ENCODE data around the gene CIDEB.
"Not testable (repeated sequence)": the region's sequence is repeated elsewhere in the genome, so short reads cannot be mapped to it uniquely, and the experiment has no call there.

CIDEB gene, protein sequence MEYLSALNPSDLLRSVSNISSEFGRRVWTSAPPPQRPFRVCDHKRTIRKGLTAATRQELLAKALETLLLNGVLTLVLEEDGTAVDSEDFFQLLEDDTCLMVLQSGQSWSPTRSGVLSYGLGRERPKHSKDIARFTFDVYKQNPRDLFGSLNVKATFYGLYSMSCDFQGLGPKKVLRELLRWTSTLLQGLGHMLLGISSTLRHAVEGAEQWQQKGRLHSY

DNA sequence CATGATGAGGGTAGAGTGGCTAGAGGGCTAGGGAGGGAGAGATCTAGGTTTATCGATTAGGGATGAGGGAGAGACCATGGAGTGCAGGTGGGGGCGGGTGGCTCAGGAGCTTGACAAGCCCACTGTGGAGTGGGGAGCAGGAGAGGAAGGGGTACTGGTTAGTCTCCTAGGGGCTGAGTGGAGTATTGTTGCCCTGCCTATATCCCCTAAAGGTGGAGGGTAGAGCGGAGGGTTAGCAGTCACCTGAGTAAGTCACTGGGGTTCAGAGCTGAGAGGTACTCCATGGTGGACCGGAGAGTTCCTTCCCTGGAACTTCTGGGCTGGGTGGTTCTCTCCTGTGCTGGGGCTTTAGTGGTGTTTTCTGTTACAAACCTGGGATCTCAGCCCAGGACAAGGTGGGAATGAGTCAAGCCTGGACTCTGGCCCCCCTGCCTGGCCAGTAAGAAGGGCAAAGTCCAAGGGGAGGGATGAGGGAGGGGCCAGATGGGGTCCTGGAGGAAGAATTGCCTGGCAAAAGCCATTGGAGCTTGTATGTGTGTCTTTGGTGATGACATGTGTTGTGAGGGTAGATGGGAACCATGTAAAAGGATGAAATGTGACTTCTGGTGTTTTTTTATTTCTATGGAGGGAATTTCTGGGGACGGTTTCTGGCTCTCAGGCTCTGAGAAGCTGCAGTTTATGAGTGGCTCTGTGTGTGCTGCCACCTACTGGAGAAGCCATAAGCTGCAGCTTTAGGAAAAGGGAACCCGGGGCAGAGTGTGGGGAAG is at the start of gene CIDEB:
Gene CIDEB (minus strand): TSS at position 403 of the 767 bp plus-strand sequence. CDS start 119 bp downstream, at position 284.
- peak; percentile 37 for DNase-seq

DNA sequence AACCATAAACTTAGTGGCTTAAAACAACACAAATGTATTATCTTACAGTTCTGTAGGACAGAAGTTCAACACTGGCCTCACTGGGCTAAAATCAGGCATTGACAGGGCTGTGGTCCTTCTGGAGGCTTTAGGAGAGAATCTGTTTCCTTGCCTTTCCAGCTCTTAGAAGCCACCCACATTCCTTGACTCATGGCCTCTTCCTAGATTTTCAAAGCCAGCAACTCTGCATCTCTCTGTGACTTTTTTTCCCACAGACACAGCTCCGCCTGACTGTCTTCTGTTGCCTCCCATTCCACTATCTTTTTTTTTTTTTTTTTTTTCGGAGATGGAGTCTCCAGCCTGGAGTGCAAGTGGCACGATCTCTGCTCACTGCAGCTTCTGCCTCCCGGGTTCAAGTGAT is 48.4 kb upstream of the CIDEB start:
- no peak for DNase-seq

DNA sequence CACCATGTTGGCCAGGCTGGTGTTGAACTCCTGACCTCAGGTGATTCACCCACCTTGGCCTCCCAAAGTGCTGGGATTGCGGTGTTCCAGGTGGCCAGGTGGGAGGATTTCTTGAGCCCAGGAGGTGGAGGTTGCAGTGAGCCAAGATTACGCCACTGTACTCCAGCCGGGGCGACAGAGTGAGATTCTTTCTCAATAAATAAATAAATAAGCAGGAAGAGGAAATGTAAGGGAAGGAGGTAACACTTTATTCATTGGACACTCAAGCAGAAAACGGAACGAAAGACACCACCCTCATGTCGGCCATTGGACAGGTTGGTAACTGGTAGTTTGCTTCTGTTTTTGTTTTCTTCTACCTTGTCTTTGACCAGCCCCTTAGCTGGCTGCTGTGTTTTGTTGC is 47.2 kb upstream of the CIDEB start:
- DNase-seq, result no peak

DNA sequence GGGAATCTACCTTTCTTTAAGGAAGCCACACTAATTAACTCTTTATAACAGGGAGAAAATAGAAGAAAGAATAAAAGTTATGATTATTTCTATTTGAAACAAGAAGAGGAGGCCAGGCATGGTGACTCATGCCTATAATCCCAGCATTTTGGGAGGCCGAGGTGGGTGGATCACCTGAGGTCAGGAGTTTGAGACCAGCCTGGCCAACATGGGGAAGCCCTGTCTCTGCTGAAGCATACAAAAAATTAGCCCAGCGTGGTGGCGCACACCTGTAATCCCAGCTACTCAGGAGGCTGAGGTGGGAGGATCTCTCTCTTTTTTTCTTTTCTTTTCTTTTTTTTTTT is 46.7 kb upstream of the CIDEB start:
- not testable (repeated sequence) for DNase-seq

DNA sequence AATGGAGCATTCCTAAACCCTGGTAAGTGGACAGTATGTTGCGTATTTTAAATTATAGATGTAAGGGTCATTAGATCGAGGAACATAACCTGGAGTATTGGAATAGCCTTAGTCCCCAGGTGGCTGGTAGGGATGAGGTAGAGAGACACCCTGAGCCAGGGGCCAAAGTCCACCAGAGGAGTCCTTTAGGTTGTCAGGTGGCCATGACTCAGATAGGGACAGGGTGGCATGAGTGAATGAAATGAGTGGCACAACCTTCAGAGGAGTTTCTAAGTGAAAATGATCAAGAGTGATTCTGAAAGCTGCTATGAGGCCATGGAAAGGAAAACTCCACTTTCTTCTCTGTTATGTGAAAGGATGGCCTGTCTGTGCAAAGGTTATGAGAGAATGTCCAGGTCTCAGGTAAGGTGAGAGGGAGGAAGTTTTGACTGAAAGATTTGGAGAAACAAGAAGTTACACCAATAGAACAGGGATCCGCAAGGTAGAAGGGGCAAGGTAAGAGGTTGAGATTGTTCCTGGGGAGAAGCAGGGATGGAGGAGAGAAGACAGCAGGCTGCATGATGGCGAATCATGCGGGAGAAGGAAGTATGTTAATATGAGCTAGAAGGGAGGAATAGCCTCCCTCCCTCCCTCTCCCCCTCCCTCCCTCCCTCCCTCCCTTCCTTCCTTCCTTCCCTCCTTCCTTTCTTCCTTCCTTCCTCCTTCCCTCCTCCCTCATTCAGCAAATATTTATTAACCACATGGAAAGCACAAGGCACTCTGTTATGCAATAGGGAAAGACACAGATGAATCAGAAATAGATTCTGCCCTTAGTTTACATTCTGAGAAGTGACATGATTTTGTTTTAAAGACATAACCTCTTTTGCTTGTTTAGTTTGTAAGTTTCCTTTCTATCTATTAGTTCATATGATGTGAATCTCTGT is 46.0 kb upstream of the CIDEB start:
- no peak for DNase-seq

DNA sequence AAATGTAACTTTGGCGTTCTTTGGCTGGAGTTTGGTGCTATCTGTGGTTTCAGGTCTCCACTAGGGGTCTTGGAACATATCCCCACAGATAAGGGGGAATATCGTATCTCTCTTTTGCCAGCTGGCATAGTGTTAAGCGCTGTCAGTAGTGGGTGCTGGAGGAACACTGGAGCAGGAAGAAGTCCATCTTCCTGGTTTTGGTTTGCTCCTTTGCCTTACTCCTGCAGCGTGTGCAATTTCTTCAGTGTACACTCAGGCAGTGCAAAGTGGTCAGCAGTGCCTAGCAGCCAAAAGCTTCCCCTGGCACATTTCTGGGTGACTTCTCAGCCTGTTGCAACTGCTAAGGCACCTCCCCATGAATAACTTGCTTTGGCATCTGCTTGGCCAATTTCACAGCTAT is 43.7 kb upstream of the CIDEB start:
- DNase-seq, result no peak

DNA sequence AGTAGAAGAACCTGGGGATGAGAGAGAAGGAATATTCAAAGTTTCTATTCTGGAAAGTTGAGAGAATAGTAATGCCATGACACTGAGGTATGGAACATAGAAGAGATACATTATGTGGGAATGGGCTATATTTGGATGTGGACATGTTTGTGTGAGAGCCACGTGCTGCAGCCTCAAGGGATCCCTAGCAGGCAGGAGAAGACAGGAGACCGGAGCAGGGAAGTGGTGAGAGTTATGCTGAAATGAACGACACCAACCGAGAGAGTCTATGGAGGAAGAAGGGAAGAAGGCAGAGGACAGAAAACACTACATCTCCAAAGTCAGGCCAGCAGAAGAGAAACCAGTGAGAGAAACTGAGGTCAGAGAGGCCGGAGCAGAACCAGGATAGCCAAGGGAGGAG is 42.0 kb upstream of the CIDEB start:
- DNase-seq, result no peak

DNA sequence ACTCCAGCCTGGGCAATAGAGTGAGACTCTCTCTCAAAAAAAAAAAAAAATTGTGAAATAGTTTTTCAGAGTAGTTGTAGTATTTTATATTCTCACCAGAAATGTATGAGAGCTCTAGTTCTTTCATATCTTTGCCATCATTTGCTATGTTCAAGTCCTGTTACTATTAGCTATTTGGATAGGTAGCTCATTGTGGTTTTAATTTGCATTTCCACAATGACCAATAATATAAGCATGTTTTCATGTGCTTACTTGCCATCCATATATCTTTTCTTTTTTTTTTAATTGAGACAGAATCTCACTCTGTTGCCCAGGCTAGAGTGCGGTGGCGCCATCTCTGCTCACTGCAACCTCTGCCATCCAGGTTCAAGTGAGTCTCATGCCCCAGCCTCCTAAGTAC is 40.4 kb upstream of the CIDEB start:
- no peak for DNase-seq

DNA sequence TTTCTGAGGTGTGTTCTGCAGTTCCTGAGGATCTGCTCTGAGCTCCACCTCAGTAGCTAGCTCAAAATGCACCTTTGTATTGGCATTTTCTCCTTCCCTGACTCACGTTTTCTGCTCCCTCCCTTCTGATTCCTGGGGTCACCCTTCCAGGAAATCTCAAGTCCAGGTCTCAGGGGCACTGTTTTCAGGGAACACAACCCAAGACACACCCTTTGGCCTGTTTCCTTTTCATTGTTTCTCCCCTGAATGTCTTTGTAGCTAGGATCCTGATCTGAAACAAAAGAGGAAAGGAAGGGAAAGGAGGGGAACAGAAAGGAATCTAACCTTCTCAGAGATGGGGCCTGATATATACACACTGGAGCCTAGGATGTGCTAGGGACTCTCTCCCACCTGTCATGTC is 39.4 kb upstream of the CIDEB start:
- no peak for DNase-seq

DNA sequence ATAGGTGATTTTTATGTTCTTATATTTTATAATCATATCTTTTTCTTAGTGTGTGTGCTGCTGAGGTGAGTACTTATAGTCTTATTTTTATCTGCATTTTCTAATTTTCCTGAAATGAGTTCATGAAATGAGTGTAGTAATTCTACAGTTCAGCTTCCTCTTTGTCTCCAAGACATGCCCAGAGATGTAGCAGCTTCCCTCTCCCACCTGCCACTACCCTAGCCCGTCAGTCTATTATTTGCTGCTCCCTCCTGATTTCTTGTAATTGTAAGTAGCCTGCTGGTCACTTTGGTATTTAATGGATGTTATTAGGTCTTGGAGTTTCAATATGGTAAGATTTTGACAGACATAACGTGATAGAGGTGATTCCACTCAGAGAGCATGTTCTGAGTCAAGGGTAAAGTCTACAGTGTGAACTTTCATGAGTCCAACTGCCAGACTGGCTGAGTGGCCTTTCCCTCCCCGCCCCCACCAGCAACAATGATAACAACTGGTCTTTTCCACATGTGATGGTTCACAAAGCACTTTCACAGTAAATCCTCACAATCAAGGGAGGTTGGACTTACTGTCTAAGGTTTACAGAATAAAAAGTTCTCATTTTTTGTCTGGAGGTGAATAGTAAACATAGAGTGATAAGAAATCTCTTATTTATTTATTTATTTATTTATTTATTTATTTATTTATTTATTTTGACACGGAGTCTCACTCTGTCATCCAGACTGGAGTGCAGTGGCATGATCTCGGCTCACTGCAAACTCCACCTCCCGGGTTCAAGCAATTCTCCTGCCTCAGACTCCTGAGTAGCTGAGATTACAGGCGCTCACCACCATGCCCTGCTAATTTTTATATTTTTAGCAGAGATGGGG is 36.3 kb upstream of the CIDEB start:
- DNase-seq, result no peak

DNA sequence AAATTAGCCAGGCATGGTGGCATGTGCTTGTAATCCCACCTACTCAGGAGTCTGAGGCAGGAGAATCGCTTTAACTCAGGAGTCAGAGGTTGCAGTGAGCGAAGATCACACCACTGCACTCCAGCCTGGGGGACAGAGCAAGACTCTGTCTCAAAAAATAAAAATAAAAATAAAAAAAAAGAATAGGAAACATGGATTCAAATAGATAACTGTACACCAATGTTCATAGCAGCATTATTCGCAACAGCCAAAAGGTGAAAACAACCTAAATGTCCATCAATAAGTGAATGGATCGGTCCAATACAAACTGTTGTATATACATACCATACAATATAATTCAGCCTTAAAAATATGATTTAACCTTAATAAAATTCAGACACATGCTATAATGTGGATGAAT is 35.1 kb upstream of the CIDEB start:
- no peak for DNase-seq

DNA sequence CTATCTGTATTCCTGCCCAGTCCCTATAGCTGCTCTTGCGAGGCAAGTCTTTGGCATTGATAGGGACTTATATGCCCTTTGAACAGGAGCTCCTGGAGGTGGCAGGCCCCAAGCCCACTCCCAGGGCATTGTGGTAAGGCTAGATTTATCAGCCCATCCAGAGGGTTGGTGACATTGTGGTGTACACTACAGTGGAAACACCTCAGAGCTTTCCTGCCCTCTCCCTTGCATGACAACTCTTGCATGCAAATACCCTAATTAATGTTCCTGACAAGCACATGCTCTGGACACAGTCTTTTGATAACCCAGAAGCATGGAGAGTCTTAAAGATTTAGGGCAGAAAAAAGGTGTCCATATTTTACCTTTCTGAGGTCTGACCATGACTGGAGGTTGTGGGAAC is 32.8 kb upstream of the CIDEB start:
- no peak for DNase-seq

DNA sequence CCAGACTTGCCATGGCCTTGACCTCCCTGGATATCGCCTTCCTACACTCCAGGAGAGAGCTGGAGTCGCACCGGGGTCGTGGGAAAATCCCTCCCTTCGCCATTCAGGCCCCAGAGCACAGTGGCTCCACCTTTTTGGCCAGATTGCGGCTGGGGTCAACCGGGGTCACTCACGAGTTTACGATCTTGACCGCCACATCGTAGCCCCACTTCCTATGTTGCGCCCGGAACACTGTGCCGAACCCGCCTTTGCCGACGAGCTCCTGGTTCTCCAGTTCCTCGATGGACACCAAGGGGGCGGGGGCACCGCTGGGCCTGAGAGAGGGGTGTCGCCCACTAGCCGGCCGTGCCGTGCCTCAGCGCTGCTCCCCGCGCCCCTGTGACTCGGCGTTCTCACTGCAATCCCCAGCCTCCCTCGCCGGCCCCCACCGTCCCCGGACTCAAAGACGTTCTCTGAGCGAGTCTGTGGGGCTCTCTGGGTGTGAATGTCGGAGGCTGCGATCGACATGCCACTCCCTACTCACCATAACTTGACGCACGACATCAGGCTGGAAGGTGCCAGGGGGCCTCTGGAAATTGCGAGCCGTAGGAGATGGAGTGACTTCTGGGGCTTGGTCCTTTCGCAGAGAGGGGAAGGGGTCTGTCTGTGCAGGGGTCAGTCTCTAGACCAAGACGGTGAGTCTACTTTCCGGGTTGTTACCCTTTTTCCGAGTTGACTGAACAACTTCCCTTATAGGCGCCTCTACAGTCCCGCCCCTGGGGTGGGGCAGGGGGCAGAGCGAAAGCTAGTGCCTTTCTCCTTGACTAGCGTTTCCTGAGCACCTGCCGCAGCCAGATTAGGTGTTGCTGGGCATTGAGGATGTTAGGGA is 31.7 kb upstream of the CIDEB start, which contains the start of gene RIPK3:
Gene RIPK3 (minus strand): TSS at position 708 of the 868 bp plus-strand sequence. CDS start 165 bp downstream, at position 543.
- no peak for DNase-seq

DNA sequence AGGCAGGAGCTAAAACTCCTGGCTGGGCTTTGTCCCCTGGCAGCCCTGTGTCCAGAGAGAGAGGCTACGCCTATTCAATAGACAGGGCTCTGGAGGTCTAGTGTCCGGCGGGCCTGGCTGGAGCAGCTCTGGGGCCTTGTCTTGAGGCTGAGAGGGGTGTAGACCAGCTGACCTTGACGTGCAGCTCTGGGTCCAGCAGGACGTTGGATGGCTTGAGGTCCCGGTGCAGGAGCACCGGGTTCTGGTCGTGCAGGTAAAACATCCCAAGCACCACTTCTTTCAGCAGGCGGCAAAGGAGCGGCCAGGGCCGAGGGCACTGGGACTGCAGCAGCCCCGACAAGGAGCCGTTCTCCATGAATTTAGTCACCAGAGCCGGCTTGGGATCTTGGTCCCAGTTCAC is 31.1 kb upstream of the CIDEB start:
- no peak for DNase-seq

DNA sequence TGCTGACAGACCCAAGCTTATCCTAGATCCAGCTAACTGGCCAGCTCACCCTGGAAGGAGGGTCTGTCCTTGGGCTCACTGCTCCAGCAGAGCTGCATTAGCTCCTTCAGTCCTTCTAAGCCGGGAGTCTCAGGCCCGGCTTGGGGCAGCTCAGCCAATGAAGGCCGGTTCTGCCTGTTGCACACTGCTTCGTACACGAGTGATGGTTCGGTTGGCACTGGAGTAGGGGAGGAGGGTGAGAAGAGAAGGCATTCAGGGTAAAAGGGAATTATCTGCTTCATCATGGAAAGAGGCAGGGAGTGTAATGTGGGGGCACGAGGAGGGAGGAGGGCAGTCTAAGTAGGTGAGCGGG is 30.0 kb upstream of the CIDEB start:
- no peak for DNase-seq

DNA sequence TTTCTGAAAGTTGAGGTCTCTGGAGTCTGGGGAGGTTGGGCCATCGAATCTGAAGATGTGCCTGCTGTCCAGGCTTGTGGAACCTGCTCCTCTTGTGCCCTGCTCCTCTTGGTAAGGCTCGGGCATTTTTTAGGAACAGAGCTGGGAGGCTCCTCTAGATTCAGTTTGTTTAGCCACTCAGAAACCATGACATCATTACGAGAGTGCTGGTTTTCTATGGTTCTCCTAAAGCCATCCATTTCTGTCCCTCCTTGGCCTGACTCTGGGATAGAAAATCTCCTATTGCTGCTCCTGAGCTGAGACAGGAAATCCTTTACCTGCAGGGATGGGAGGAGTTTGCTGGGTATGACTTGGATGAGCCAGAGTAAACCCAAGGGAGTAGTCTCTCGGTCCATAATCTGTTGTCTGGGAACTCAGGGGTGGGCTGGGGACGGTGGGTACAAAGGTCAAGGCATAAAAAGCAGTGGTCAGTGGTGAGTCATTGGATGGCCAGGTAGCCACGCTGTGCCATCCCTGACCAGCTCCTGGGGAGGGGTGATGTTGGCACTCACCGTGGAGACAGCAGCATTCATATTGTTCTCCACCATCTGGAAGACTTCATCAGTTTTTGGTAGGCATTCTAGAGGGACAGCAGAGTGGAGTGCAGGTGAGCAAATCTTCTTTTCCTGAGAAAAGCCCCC is 29.5 kb upstream of the CIDEB start:
- no peak for DNase-seq

DNA sequence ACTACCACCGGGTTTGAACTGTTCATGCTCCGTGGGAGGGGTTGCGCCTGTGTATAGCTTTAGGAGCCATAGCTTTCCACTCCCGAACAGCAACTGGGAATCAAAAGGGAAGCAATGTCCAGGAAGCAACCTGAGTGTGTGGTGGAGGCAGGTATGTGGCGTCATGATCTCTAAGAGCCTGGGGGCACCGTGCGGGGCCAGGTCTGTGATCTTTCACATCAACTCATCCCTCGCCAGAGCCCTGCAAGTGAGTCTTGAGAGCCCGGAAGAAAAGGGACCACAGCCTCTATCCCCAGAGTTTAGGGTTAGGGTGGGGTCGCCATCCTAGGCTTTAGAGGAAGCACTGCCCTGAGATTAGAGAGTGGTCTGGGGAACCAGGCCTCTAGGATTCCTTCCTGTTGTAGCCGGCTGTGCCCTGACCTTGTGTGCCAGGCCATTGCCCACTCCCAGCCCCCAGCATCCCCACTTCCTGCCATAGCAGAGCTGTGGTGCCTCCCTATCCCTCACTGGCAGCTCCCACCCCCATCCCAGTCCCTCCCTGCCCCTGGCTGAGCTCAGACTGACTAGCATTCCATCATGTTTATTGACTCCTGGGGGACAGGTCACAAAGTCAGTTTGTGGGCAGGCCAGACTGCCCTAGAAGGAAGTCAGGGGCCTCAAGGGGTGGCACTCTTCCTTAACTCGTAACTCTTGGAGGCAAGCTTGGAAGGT is 27.8 kb upstream of the CIDEB start:
- no peak for DNase-seq

DNA sequence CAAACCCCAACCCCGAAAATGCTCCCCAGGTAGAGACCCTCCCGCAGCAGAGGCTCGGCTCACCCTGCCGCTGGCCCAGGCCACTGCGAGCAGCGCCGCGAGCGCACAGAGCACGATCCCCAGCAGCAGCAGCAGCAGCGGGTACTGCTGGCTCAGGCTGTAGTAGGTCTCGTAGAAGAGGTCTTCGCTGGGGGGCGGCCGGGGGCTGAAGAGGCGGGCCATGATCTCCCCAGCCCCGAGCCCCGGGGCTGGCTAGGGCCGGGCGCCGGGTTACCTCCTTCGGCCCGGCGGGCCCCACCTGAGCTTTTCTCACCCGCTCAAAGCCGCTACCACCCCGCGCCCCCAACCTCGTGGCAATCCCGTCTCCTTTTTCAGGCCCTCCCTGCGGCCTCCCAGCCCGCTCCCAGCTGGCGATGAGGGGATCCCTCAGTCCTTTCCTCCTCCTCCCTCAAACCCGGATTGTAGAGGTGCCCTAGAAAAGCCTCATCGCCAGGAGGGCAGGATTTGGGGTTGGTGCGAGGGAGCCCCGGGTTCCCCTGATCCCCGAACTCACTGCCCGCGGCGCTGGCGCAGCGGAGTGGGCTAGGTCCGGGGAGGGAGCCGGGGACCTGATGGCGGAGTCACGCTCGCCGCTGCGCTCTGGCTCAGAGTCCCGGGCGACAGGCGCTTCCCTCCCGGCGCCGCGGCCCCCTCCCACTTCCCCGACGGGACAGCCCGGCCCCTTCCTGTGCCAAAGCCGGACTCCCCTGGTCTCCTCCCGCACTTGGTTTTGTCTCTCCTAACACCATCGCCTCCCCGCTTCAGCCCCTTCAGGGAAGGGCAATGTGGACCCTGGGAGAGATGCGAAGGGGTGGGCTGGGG is 26.9 kb upstream of the CIDEB start, which contains the start of gene ADCY4:
Gene ADCY4 (minus strand): TSS at position 641 of the 861 bp plus-strand sequence. CDS start 419 bp downstream, at position 222.
- no peak for DNase-seq
